Subcutaneous preadipocyte (primary cell): Measurements from ENCODE around the gene STPG4. TPM values are rescaled to one million over a fixed set of nuclear protein-coding genes. Genes with fewer than 3 reads are reported as not detected.

Source experiments
- total RNA-seq: library from RNA; depleted of rRNA; stranded (reverse); fragments of >200 nt; gene quantifications from 2 replicates; pipeline ENCODE4 v1.2.3, GENCODE V29; 2012

The STPG4 gene
- total RNA-seq = under 0.01 and 0.20 TPM in 2 replicates

GRCh38 chr2:47155091-47155876, at the start of gene STPG4:
Gene STPG4, minus strand, starts transcription at chr2:47155308. Its CDS starts 57 bp downstream, at chr2:47155251.

Other genes starting within 250 kb of the STPG4 start
- gene MCFD2, start 239.5 kb downstream of the STPG4 start, total RNA-seq = 100 and 140 TPM in 2 replicates
- 30.5 and 36.9 TPM in 2 replicates for gene TTC7A, start 214.1 kb downstream of the STPG4 start, total RNA-seq
- 419 and 420 TPM in 2 replicates for gene CALM2, start 21.2 kb upstream of the STPG4 start, total RNA-seq
- 0.20 and 0.37 TPM in 2 replicates for gene EPCAM, start 214.0 kb upstream of the STPG4 start, total RNA-seq
- gene MSH2, start 247.8 kb upstream of the STPG4 start, total RNA-seq = 16.2 and 30.5 TPM in 2 replicates